ENCODE data around the gene CREB3L2.

The CREB3L2 gene

GRCh38 chr7:138008588-138009349 is 6.9 kb upstream of the CREB3L2 start:
- DNase-seq: peak; percentile 49 to 71

- DNase-seq: no peak
Observed at GRCh38 chr7:138008019-138008587, 6.2 kb upstream of the CREB3L2 start.

GRCh38 chr7:138006106-138006505 is 4.2 kb upstream of the CREB3L2 start:
- no peak for DNase-seq

DNA sequence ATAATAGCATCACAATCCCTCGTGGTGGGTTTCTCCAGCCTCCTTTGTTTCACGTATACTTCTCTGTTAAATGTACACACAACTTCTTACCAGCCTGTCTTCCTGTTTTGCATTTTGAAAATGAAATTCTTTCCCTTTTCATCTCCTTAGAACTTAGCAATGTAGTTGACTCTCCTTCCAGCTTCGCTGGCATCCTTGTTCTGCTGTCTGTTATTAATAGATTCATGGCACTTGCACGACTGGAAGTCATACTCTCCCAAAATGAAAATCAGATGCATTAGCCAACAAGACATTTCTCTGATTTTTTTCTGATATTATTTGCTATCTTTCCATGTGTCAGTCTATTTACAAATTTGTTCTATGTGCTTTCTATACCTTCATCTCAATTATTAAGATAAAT is 3.0 kb upstream of the CREB3L2 start:
- DNase-seq: no peak

GRCh38 chr7:138004046-138004445 is 2.2 kb upstream of the CREB3L2 start:
- no peak for DNase-seq

DNA sequence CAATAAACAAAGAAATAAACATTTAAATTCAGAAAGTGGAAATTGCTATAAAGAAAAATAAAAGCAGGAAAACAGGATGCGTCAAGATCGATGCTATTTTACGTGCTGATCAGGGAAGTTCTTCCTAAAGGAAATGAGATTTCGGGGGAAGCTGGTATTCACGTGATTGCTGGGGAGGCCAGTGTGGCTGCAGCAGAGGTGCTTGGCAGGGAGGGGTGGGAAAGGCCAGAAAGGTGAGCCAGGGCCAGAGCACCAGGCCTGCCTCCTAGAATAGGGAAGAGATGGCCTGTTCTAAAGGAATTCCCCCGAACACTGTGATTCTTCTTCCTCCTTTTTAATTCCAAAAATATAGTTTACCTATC is 923 bp upstream of the CREB3L2 start:
- no peak for DNase-seq

- DNase-seq: peak; percentile 99
Observed at GRCh38 chr7:138002096-138002827, 376 bp upstream of the CREB3L2 start.

DNA sequence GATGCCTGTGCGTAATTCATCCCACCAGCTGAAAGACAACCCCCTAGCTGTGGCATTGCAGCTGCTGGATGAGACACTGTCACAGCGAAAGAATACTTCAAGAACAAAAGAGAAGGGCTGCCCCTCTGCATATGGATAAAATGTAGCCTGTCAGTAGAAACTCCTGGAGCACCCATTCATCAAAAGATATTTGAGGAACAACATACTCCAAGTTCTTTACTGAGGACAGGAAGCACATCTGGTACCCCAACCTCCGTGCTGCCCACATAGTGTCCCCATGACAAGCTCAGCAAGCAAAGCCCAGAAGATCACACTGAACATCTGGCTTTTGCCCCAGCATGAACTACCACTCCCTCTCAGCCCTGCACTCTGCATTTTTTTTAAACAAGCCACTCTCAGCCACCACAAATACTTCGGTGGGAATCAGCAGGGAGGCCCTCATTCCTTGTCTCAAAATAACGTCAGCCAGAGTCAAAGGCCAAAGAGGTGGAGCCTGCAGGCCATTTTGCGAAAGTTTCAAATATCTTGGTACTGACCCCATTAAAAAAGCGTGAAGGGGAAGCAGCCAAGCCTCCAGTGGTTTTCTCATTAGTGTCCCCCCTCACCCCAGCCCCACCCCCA is 1.7 kb downstream of the CREB3L2 start:
- no peak for DNase-seq

GRCh38 chr7:137999496-138000080 is 2.3 kb downstream of the CREB3L2 start:
- DNase-seq: no peak

DNA sequence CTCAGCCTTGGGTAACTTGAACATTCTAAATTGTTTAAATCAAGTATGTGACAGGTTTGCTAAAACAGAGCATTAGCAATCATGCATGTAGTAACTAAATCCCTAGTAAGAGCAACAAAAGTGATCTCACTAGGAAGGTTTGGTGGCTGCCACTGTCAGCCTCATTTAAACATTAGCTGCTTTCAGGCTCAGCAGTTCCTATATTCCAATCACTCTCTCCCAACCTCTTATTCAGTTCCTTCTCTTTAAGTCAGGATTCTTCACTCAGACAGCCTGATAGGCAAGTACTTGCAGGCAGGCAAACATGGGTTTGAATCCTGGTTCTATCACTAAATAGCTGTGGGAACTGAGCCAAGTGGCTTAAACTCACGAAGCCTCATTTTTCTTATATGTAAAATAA is 3.6 kb downstream of the CREB3L2 start:
- DNase-seq: no peak

DNA sequence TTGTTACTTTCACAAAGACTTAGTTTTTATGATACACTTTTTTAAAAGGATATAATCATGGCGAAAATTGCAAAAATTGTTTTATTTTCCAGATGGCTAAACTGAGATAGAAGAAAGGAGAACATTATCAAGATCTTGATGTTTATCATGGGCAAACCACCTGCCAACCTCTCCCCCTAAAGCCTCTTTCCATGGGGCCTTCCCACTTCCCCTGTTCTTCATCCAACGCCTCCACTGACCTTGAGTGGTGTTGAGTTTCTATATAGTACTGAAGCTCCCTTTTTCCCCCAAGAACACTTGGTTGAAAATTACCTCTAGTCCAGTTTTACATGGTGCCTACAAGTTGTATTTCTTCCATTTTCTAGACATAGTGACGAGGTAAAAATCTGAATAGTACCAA is 5.0 kb downstream of the CREB3L2 start:
- no peak for DNase-seq

GRCh38 chr7:137996386-137996851 is 5.5 kb downstream of the CREB3L2 start:
- no peak for DNase-seq

DNA sequence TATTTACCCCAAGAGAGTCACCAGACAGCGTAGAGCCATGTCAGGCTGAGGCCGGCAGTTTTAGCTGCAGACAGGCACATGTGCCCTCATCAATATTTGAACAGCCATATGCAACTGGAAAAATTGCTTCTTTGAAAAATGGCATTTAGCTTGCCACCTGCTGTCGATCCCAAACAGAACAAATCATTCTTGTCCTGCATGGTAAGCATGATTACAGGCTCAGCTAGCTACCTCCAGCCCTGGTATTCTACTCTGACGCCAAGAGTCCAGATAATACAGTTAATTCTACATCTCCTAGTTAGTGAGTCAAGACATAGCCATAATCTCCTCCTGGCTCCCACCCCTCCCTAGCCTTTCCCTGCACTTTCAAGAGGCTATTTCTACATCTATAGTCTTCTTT is 7.7 kb downstream of the CREB3L2 start:
- DNase-seq: no peak

DNA sequence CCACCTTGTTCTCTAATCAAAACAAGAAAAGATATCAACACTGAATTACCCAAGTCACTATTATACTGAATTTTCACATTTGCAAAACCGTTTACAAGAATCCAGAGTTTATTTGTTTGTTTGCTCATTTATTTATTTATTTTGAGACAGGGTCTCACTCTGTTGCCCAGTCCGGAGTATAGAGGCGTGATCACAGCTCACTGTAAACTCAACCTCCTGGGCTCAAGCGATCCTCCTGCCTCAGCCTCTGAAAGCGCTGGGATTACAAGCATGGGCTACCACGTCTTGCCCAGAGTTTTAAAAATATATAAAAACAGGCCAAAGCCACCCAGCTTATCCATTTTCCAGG is 8.5 kb downstream of the CREB3L2 start:
- no peak for DNase-seq

- no peak for DNase-seq
Observed at GRCh38 chr7:137992550-137993394, 9.1 kb downstream of the CREB3L2 start.

DNA sequence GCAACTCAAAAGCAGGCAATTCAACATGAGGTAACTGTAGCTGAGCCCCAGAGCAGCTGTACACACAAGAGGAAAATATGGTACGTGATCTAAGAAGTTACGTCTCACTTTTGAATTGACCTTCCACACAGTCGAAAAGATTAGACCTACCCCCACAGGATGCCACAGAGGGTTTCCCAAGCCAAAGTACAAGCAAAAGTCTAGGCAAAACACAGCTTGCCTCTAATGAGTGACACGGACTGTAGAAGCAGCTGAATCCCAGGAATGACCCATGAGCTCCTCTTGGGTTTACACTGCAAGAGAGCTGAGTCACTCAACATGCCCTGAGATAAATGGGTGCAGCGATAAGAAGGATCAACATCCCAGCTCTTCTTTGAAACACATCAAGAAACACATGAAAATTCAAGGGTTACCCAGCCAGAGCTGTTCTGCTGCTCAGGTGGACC is 9.8 kb downstream of the CREB3L2 start:
- no peak for DNase-seq

DNA sequence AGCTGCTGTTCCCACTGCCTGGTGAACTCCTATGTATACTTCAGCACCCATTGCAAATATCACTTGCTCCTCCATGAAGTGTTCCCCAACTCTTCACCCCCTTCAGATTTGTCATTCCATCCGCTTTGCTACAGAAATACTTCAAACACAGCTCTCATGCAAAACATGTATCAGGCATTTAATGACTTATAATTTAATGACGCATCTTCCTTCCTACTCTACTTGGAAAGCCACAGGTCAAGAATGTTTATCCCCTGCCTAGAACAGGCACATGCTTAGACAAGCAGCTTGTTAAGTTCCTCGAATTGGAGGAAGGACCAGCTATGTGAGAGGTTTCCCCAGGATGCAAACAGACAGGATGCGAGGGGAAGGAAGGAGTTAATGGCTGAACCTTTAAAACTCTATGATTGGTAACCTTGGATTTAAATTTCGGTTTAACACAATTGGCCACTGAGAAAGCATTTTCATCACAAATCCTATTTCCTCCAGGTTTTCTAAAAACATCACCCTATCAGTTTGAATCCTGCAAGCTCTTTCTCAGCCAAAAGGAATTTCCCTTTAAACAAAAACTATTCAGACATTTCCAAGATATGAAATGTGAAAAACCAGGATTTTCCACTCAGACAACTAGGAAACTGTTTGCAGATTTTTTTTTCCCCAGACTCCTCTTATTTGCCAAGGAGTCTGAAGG is 11.5 kb downstream of the CREB3L2 start:
- no peak for DNase-seq

DNA sequence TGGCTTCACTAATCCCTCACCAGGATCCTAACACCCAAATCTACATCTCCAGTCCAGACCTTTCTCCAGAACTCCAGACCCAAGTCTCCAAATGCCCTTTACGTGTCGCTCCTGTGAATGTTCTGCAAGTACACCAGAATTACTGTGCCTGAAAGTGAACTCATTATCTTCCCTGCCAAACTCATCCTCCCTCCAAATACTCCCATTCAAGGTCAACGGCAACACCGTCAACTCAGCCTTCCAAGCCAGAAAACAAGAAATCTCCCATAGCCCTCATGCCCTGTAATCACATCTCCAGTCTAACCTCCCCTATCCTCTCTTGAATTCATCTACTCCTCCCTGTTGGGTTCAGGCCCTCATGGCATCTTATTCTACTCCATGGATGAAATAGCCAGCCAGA is 12.3 kb downstream of the CREB3L2 start:
- no peak for DNase-seq

GRCh38 chr7:137989094-137989493 is 12.8 kb downstream of the CREB3L2 start:
- DNase-seq: no peak

- no peak for DNase-seq
Observed at GRCh38 chr7:137987968-137988367, 13.9 kb downstream of the CREB3L2 start.

DNA sequence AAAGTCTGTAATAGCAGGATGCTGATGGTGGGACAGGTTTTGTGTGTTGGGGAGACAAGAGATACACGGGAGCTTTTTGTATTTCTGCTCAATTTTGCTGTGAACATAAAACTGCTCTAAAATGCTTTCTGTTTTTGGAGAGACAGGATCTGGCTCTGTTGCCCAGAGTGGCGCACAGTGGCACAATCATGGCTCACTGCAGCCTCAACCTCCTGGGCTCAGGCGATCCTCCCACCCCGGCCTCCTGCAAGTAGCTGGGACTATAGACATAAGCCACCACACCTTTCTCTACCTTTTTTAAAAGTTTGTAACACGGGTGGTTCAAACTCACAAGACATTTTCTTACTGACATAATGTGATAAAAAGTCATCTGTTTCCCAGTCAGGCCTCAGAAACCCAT is 14.3 kb downstream of the CREB3L2 start:
- DNase-seq: no peak

- DNase-seq: no peak
Observed at GRCh38 chr7:137987018-137987349, 14.9 kb downstream of the CREB3L2 start.

Measured in CD4-positive, alpha-beta T cell treated with Interleukin-4 for 1 hour (primary cell).